Astrocyte (in vitro differentiated cells and primary cell): ENCODE measurements around the gene IGSF23.

Source experiments
- EZH2 ChIP-seq: IDR thresholded peaks from 2 replicates; pipeline ENCODE4 v1.6.1; 2012; ENCODE audit warnings: mild to moderate bottlenecking, low read length, inconsistent platforms; ENCODE audit not compliant: insufficient read depth
- TF ChIP-seq, protein P1 (sequence below): IDR thresholded peaks from 2 replicates; pipeline ENCODE4 v1.5.1; 2011; ENCODE audit warnings: low read depth, mild to moderate bottlenecking, inconsistent platforms, low read length, moderate library complexity; ENCODE audit not compliant: insufficient read depth

DNA sequence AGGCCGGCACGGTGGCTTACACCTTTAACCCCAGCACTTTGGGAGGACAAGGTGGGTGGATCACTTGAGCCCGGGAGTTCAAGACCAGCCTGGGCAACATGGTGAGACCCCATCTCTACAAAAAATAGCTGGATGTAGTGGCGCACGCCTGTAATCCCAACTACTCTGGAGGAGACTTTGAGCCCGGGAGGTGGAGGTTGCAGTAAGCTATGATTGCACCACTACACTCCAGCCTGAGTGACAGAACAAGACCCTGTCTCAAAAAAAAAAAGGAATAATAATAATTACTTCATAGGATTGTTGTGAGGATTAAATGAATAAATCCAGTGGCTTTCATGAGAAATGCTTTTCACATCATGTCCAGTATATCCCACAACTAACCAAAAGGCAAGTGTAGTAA is 8.0 kb downstream of the IGSF23 start:
- TF ChIP-seq, protein P1, sequence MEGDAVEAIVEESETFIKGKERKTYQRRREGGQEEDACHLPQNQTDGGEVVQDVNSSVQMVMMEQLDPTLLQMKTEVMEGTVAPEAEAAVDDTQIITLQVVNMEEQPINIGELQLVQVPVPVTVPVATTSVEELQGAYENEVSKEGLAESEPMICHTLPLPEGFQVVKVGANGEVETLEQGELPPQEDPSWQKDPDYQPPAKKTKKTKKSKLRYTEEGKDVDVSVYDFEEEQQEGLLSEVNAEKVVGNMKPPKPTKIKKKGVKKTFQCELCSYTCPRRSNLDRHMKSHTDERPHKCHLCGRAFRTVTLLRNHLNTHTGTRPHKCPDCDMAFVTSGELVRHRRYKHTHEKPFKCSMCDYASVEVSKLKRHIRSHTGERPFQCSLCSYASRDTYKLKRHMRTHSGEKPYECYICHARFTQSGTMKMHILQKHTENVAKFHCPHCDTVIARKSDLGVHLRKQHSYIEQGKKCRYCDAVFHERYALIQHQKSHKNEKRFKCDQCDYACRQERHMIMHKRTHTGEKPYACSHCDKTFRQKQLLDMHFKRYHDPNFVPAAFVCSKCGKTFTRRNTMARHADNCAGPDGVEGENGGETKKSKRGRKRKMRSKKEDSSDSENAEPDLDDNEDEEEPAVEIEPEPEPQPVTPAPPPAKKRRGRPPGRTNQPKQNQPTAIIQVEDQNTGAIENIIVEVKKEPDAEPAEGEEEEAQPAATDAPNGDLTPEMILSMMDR = no peak
- no peak for TF ChIP-seq EZH2
